ENCODE measurements around the gene FCN1.

FCN1 gene

DNA sequence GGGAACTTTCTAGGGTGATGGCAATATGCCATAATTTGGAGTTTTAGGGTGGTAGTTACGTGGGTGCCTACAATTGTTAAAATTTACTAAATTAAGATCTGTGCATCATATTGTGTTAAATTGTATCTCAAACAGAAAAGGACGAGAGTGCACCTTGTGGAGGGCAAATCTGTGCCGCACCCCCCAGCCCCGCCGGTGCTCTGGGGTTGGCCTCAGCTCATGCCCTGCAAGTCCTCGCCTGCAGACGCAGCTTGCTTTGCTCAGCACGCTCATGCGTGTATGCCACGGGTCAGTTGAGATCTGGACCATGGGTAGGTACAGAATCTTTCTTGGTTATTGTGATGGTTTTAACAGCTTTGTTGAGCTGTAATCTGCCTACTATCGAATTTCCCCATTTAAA lies 33.7 kb upstream of the FCN1 start:
- DNase-seq: peak; percentile 9

DNA sequence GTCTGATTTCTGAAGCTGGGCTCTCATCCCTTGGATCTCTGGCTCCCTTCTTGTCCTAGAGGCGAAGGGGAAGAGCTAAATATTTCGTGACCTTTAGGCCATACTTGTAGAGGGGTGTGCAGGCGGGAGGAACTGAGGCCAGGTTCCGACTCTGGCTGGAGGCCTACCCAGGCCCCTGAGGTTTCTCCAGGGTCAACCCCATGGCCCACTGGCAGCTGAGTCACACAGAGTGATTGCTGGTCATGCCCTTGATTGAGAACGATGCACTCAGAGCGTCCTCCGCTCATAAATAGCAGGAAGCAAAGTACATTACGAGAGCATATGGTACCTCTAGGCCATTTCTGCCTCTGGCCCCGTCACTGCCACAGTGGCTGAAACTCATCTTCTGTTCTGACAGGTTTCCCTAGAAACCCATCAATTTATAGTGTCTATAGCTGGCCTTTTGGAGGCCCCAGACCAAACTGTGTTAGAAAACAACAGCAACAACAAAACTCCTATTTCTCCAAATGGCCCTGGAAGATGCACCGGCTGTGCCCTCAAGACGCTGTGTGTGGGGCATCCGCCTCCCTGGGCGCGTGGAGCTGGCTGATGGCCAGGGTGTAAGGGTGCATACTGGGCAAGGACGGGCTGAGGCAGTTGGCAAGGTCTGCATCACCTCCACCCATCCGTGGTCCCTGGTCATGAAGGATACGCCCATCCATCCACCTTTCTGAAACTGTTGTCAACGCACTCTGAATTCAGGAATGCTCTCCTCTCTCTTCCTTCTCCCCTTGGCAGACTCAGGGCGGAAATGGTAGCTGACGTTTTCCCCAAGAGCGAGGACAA lies 32.9 kb upstream of the FCN1 start:
- peak; percentile 30 for DNase-seq

- DNase-seq: no peak
These were observed 32.1 kb upstream of the FCN1 start for GRCh38 chr9:134949681-134950385.

GRCh38 chr9:134948149-134948548 lies 30.4 kb upstream of the FCN1 start:
- DNase-seq: no peak

DNA sequence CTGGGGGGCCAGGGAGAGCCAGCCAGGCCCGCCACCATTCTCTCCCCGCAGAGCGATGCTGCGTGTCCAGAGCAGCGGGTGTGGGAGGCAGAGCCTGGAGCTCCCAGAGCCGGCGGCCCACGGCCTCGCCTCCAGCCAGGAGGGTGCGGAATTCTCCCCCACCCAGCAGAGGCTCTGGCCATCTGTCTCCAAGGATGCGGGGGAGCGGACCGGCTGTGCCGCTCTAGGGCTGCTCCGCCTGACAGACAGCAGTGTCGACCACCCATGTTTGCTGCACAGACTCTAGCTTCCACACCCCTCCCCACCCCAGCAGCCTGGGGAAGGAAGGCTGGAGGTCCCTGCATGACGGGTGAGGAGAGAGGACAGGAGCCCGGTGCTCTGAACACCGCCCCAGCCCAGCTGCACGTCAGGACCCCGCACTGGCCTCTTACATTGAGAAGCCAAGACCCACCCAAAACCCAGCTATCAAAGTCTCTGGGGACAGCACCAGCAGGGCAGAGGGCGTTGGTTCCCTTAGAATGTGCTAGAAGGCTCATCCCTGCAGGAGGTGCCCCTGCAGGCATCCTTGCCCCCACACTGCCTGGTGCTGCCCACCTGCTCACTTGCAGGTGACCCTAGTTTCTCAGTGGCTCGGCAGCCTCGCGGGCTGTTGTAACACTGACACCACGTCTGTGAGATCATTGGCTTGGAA lies 29.7 kb upstream of the FCN1 start:
- no peak for DNase-seq

DNA sequence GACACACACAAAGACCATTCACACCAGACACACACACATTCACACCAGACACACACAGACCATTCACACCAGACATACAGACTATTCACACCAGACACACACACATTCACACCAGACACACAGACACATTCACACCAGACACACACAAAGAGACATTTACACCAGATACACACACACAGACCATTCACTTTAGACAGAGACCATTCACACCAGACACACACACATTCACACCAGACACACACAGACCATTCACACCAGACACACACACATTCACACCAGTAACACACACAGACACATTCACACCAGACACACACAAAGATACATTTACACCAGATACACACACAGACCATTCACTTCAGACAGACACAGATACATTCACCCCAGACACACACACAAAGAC lies 29.0 kb upstream of the FCN1 start:
- no peak for DNase-seq

- DNase-seq: no peak
These were observed 28.0 kb upstream of the FCN1 start for GRCh38 chr9:134945509-134946275.

DNA sequence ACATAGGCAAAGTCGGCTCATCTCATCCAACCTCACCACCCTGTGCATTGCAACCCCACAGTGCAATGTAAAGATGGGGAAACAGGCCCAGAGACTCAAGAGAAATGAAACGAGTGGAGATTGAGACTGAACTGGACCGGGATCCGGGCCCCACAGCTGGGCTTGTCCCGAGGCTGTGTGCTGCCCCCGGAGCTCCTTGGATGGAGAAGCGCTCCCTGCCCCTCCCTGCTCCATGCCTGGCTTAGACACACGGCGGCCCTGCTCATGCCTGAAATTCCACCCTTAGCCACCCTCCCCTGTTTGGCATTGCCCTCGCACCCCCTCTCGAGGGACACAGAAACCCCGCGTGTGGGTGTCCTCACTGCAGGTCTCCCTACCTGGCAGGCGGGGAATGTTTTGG lies 27.2 kb upstream of the FCN1 start:
- no peak for DNase-seq

DNA sequence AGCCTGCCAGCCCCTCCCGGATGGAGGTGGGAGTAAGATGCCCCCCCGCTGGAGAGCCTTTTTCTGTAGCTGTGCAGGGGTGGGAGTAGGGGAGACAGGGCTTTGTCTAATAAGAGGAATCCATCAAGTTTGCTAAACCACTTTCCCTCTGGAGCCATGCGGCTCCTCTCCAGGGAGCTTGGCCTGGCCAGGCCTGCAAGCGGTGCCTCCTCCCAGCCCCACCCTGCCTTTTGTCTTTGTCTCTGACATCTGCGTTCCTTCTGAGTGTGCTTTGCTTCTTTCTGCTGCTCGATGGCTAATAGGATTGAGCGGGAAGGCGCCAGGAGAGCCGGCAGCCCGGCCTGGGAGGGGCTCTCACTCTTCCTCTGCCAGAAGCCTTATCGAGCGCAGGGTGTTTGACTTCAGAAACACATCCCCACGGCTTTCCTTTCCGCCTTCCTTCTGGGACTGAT lies 26.7 kb upstream of the FCN1 start:
- DNase-seq: no peak

DNA sequence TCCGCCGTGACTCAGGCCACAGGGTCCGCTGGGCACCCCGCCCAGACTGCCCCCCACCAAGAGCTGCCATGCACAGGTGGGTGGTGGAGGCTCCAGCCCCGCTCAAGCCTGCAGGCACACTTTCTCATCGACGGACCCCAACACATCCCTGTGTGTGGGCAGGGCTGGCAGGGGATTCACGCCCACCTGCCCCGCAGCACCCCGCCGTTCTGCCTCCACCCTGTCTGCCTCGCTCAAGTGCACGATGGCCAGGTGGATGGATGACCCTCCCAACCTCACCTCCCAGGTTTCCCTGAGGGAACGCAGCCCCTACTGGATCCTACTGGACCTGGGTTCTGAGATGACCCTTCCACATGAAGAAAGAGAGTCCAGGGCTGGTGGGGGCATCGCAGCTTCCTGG lies 26.1 kb upstream of the FCN1 start:
- no peak for DNase-seq

DNA sequence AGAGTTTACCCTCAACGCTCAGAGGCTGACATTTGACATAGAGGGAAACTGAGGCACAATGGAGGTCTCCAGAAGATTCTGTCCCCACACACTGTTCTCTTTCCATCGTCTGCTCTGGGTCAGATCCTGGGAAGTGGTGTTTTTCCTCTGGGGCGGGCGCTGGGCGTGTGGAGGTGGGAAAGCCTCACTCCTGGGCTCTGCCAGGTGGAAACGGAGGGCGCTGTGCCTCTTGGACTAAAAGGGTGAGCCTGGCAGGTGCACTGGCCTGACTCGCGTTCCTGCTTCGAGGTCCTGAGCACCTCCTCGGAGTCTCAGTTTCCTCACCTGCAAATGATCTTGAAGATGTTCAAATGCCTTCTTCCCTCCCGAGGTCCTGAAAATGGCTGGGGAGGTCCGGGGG lies 25.7 kb upstream of the FCN1 start:
- no peak for DNase-seq

DNA sequence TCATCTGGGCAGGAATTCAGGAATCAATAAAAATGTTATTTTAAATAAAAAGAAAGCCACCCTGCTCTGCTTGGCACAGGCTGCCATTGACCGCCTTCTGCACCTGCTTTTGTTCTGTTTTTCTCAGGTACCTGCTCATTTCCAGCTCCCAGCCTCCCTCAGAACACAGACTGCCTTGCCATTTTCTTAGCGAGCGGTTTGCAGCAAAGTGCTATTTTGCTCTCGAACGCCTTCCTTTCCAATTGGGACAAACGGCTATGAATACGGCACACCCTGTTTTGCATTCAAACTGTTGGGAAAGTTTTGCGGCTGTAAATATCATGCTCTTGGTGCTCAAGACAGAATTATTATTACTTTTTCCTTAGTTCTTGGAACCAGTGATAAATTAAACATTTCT lies 25.1 kb upstream of the FCN1 start:
- DNase-seq: no peak

DNA sequence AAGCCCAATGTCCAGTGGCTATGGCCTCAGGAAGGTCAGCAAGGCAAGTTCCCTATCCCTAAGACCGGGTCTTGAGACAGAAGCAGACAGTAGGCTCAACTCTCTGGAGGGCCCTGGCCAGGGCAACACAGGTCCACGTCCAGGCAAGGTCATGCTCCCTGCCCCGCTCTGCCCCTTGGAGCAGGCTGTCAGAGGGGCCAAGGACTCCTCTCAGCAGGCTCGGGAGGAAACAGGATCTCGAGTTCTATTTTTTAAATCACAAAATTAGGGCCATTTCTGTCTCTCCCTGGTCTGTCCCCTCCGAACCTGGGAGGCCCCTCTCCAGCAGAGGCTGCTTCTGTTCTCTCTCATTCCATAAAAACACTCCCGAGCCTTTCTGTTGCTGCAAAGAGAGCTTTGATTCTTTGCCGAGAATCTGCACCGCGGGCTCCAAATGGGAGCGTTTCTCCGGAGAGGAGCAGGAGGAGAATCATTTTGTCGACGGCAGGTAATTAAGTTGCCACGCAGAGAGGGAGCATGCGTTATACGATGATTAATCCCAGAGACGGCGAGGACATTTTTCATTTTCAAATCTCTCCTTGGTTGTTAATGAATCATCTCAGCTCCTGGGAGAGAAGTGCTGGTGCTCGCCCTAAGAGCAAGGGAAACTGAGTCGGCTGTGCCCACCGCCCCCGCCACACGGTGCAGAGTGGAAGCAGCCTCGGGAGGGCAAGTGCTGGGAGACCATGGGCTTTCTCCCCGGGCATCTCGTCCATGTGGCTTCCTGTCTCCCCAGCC lies 24.5 kb upstream of the FCN1 start:
- no peak for DNase-seq

DNA sequence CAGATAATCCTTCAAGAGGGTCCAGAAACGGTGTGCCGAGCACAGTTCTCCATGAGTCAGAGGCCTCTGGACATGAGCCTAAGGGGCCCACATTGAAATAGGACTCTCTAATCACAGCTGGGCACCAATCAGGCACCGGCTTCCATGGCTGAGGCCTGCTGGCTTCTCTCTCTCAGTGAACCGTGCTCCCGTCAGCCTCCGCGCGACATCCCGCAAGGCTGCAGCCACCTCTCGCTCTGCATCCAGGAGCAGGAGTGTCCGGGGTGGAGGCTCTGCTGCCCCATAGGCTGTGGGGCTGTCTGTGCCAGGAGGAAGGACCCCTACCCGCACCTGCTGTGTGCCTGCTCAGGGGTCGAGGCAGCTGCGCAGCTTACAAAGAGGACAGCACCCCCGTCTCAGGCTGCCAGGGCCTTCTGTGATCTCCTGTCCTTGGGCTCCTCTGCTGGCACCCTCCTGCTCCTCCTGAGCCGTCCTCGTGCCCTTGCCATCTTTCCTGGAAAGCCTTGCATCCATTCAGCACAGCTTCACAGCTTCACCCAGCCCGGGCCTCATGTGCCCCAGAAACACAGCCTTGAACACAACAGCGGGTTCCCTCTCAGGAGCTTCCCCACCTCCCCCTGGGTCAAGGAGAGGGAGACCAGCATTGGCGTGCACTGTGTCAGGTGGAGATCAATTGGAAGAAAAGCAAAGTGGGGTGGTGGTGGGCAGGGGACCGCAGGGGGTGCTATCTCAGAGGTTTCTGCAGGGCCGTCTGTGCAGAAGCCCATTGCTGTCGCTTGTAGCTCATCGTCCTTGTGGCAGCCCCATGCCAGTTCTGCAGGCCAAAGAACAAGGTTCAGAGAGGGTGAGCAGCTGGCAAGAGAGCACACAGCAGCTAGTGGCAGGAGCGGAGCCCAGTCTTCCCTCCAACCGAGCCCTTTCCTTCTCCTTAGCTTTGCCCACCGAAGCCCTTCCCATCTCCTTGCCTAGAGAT lies 22.8 kb upstream of the FCN1 start:
- DNase-seq: no peak

DNA sequence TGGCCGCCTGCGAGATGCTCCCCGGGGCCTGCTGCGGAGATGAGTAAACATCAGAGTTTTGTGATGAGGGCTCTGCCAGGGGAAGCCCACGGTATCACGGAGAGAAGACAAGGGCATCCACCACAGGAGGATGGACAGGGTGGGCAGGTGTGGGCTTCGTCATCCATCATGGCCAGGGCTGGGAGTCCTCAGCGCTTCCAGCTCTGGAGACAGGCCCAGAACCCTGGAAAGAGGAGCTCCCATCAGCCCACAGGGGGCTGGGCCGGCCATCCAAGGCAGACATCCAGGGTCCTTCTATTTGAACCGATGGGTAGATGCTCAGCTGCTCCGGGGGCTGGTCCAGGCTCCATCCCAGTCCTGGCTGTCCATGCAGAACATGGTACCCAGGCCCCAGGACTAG lies 22.1 kb upstream of the FCN1 start:
- DNase-seq: no peak

DNA sequence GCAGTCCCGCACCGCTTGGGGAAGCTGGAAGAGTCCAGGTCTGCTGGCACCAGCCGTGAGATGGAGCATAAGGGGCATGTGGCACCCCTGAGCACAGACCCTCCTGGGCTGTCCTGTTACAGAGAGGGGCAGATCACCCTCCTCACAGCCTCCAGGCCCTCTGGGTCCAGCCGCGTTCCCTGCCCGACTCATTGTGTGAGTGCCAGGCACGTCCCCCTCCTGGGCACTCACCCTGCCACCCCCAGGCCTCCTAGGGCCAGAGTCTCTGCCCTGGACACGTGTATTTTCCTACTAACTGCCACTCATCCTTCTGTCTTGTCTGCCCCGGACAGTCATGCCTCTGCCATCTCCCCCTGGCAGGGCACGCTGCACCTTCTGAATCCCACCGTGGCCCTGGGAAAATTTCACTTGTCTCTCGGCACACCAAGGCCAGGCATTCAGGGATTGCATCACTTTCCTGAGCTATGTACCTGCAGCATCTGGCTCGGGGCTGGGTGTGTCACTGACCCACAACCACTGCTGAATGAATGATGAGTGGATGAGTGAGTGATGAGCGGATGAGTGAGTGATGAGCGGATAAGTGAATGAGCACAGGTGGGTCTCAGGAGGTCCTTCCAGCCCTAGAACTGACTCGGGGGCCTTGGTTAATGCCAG lies 21.5 kb upstream of the FCN1 start:
- DNase-seq: no peak

DNA sequence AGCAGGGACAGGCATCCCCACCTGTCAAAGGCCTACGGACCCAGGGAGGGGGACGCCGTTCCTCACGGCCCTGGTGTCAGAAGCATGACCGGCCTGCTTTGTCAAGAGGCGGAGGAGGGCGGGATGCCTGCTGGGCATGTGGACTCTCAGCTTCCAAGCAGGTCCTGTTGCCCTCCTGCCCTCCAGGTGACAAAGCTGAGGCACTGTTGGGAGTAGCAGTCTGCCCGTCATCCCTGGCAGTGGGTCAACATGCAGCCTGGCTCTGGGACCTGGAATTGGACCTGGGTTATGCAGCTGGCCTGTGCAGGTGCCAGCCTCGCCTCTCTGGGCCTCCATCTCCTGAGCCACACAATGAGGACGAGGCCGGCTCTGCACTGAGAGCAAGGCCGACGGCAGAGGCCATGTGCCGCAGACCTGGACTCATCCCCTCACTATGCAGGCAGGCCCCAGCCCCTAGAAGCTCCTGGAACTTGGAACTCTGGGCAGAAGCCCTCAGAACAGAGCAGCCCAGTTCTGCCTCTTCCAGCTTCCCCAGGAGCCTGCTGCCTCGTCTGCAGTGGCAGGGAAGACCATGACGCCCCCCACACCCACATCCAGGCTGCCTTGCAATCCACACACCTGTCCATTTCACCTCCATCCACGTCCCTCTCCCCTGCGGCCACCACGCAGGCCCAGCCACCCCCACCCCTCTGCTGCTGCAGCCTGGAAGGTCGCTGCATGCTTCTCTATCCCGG lies 20.8 kb upstream of the FCN1 start:
- no peak for DNase-seq

GRCh38 chr9:134937566-134938345 lies 20.0 kb upstream of the FCN1 start:
- DNase-seq: no peak

DNA sequence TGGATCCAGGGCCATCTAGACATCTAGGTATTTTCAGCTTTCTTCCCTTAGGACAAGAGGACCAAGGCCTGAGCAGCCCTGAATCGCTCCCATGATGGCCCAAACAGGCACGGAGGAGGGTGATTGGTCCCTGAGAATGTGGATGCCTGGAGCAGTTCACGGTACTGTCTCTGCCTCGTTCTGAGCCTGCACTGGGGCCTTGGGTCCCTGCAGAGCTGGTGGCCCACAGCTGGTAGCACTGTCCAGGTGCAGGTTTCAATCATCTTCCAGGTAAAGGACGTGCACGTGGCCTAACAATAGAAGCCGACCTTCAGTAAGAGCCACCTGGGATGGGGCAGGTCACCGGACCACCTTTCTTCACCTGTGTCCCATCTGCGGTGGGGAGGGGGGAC lies 19.4 kb upstream of the FCN1 start:
- DNase-seq: no peak
